ENCODE measurements around the gene BCAS4. TPM values are rescaled to one million over a fixed set of nuclear protein-coding genes. Genes with fewer than 3 reads are reported as not detected.

BCAS4 gene
- total RNA-seq, 1 donor from 2014 or later, result 46.7 TPM

- Mint-ChIP-seq H3K9me3 (no peaks in the 10 kb centered on the region), H3K4me1 (peaks cover 77% of the 10 kb centered on the region), H3K27me3 (no peaks in the 10 kb centered on the region), H3K27ac (peak overlapping the region; percentile 98), H3K36me3 (ENCODE audit: low read depth) (peaks cover 34% of the 10 kb centered on the region), H3K4me3 (peak overlapping the region; percentile 56)
- POLR2A ChIA-PET, result interaction anchor here (0.7 to 15.0 kb wide), 12 partner anchors 10 to 136 kb away, joined by 3 to 233 read pairs (median 4); partner anchors contain the start of genes ADNP, BCAS4, DPM1 and MOCS3
- TF ChIP-seq CTCF (IDR thresholded peaks at IDR 0.05), result no peak
- CTCF ChIA-PET, result interaction anchor here (1.5 to 10.9 kb wide), 4 partner anchors 23 to 109 kb away, joined by 4 to 145 read pairs (median 11); partner anchors contain the start of genes ADNP and BCAS4
- intact Hi-C loops (cut with micrococcal nuclease), result loop anchor here (1.0 kb wide), 1 partner anchor 15 kb away; no protein-coding TSS in a partner anchor
- DNase-seq (no peak), ATAC-seq (ENCODE audit: low read depth) (no peak)
Measured at GRCh38 chr20:50821994-50822393, 27.1 kb downstream of the BCAS4 start.

GRCh38 chr20:50823319-50823718 is 28.5 kb downstream of the BCAS4 start:
- ChIA-PET CTCF (interaction anchor here (2.0 to 10.9 kb wide), 2 partner anchors 29 to 106 kb away, joined by 4 to 145 read pairs; partner anchors contain the start of gene BCAS4), POLR2A (interaction anchor here (1.2 to 15.0 kb wide), 4 partner anchors 13 to 108 kb away, joined by 4 to 233 read pairs (median 12); partner anchors contain the start of genes ADNP and BCAS4)
- DNase-seq (no peak), ATAC-seq (ENCODE audit: low read depth) (no peak)
- intact Hi-C loops (cut with micrococcal nuclease), result no loop called here
- H3K9me3 Mint-ChIP-seq, result no peaks in the 10 kb centered on the region
- no peak overlapping the region for H3K27ac Mint-ChIP-seq
- H3K36me3 Mint-ChIP-seq (ENCODE audit: low read depth), result peaks cover 41% of the 10 kb centered on the region
- TF ChIP-seq CTCF (IDR thresholded peaks at IDR 0.05), result no peak
- H3K4me1 Mint-ChIP-seq, result peaks cover 64% of the 10 kb centered on the region
- no peaks in the 10 kb centered on the region for H3K27me3 Mint-ChIP-seq
- no peak overlapping the region for H3K4me3 Mint-ChIP-seq

GRCh38 chr20:50824137-50824536 is 29.3 kb downstream of the BCAS4 start:
- POLR2A ChIA-PET, result interaction anchor here (0.6 to 15.0 kb wide), 4 partner anchors 17 to 107 kb away, joined by 4 to 233 read pairs (median 8); partner anchors contain the start of genes ADNP and BCAS4
- Mint-ChIP-seq H3K4me3 (no peak overlapping the region), H3K27me3 (no peaks in the 10 kb centered on the region), H3K27ac (peak overlapping the region; percentile 71), H3K36me3 (ENCODE audit: low read depth) (peaks cover 43% of the 10 kb centered on the region), H3K4me1 (peaks cover 56% of the 10 kb centered on the region), H3K9me3 (no peaks in the 10 kb centered on the region)
- TF ChIP-seq CTCF (IDR thresholded peaks at IDR 0.05), result no peak
- DNase-seq, result no peak
- intact Hi-C loops (cut with micrococcal nuclease), result no loop called here
- CTCF ChIA-PET, result interaction anchor here (2.0 to 10.9 kb wide), 2 partner anchors 29 to 105 kb away, joined by 4 to 145 read pairs; partner anchors contain the start of gene BCAS4
- no peak for ATAC-seq (ENCODE audit: low read depth)

- TF ChIP-seq CTCF (IDR thresholded peaks at IDR 0.05), result no peak
- peak overlapping the region; percentile 47 for H3K27ac Mint-ChIP-seq
- no peaks in the 10 kb centered on the region for H3K27me3 Mint-ChIP-seq
- H3K4me3 Mint-ChIP-seq, result no peak overlapping the region
- ChIA-PET CTCF (interaction anchor here (1.8 to 10.9 kb wide), 2 partner anchors 31 to 105 kb away, joined by 5 to 145 read pairs; partner anchors contain the start of genes ADNP and BCAS4), POLR2A (no interaction called here)
- H3K36me3 Mint-ChIP-seq (ENCODE audit: low read depth), result peaks cover 54% of the 10 kb centered on the region
- intact Hi-C loops (cut with micrococcal nuclease), result no loop called here
- DNase-seq (no peak), ATAC-seq (ENCODE audit: low read depth) (no peak)
- H3K9me3 Mint-ChIP-seq, result no peaks in the 10 kb centered on the region
- peaks cover 36% of the 10 kb centered on the region for H3K4me1 Mint-ChIP-seq
Measured at GRCh38 chr20:50826121-50826520, 31.3 kb downstream of the BCAS4 start.

- TF ChIP-seq CTCF (IDR thresholded peaks at IDR 0.05), result no peak
- intact Hi-C loops (cut with micrococcal nuclease), result no loop called here
- Mint-ChIP-seq H3K4me3 (no peak overlapping the region), H3K27me3 (no peaks in the 10 kb centered on the region), H3K27ac (no peak overlapping the region), H3K36me3 (ENCODE audit: low read depth) (peaks cover 72% of the 10 kb centered on the region), H3K4me1 (peaks cover 16% of the 10 kb centered on the region), H3K9me3 (no peaks in the 10 kb centered on the region)
- ChIA-PET CTCF (interaction anchor here (1.0 kb wide), 1 partner anchor 34 kb away, joined by 3 read pairs; no protein-coding TSS in a partner anchor), POLR2A (no interaction called here)
- no peak for ATAC-seq (ENCODE audit: low read depth)
- DNase-seq, result no peak
Measured at GRCh38 chr20:50828363-50829136, 33.7 kb downstream of the BCAS4 start.
